Endothelial cell of umbilical vein (primary cell): ENCODE measurements around the gene DIP2C. TPM values are rescaled to one million over a fixed set of nuclear protein-coding genes. Genes with fewer than 3 reads are reported as not detected.

Source experiments
- BruUV-seq: library from RNA; stranded (reverse); fragments of 400-500 nt; replicated peaks from 2 replicates; lab custom pipeline; 2021; lab: Mats Ljungman, UMichigan
- CTCF ChIA-PET: fragments of 300-600, 350-600 bp; sonication (Branson Sonifier 250); formaldehyde crosslinking; loops from one replicate; lab custom pipeline; 2021; ENCODE audit warnings: antibody characterized with exemption, inconsistent platforms; lab: Charles Lee
- POLR2A ChIA-PET: fragments of 300-600, 350-600 bp; sonication (Branson Sonifier 250); formaldehyde crosslinking; loops from one replicate; lab custom pipeline; 2021; ENCODE audit warnings: antibody characterized with exemption, inconsistent platforms; lab: Charles Lee
- DNase-seq: peaks from one replicate; pipeline ENCODE4 v3.0.0-alpha.2; 2011; ENCODE audit warnings: low read depth, low spot score
- FAIRE-seq: peaks from 2 replicates; lab custom pipeline; 2011; peaks lifted over from hg19 to GRCh38; lab: Jason Lieb, UNC
- H2AFZ ChIP-seq: 2 replicates; pipeline ENCODE4 v1.6.0; 2012; ENCODE audit warnings: low read depth, low read length, control low read depth, inconsistent platforms
- H3K27ac ChIP-seq: 2 replicates; pipeline ENCODE4 v1.5.1; 2011; ENCODE audit warnings: low read depth, mild to moderate bottlenecking, control low read depth, low read length, moderate library complexity; ENCODE audit not compliant: insufficient read depth
- H3K27me3 ChIP-seq, 2 experiments: 2 replicates each; pipeline versions ENCODE4 v1.6.0 to v1.6.1; 2011; ENCODE audit warnings: low read length in 2 of 2, mixed read lengths in 1 of 2; ENCODE audit not compliant: control insufficient read depth in 2 of 2, insufficient read depth in 2 of 2
- H3K36me3 ChIP-seq, 2 experiments: 2 replicates in 1 of 2; 3 replicates in 1 of 2; pipeline ENCODE4 v1.5.1; 2011; ENCODE audit warnings: low read length in 2 of 2, mild to moderate bottlenecking in 1 of 2, moderate library complexity in 1 of 2; ENCODE audit not compliant: control insufficient read depth in 2 of 2, insufficient read depth in 2 of 2; ENCODE audit errors: extremely low read depth in 1 of 2
- H3K4me1 ChIP-seq: 3 replicates; pipeline ENCODE4 v1.5.1; 2011; ENCODE audit warnings: mild to moderate bottlenecking, low read length; ENCODE audit not compliant: control insufficient read depth, insufficient read depth; ENCODE audit errors: extremely low read depth
- H3K4me2 ChIP-seq: 2 replicates; pipeline ENCODE4 v1.6.1; 2011; ENCODE audit warnings: low read length, control low read depth, mixed read lengths; ENCODE audit not compliant: insufficient read depth
- H3K4me3 ChIP-seq, 3 experiments: fragments of 200-600 bp in 1 of 3; sonication (generic), shearing (Covaris generic) in 1 of 3; replicated peaks in 1 of 3; 2 replicates each; pipeline ENCODE4 v1.5.1; 2011 to 2016; ENCODE audit warnings: control low read depth in 3 of 3, low read length in 3 of 3, mild to moderate bottlenecking in 2 of 3, inconsistent platforms in 1 of 3, low read depth in 1 of 3, moderate library complexity in 1 of 3; ENCODE audit not compliant: insufficient read depth in 1 of 3
- H3K79me2 ChIP-seq: 2 replicates; pipeline ENCODE4 v1.6.0; 2012; ENCODE audit warnings: low read length, inconsistent platforms; ENCODE audit not compliant: control insufficient read depth, insufficient read depth
- H3K9ac ChIP-seq: replicated peaks from 2 replicates; pipeline ENCODE3; 2011; ENCODE audit warnings: low read length, control low read depth; ENCODE audit not compliant: insufficient read depth; ENCODE audit errors: extremely low read depth
- H3K9me1 ChIP-seq: replicated peaks from 3 replicates; pipeline ENCODE4 v1.6.0; 2011; ENCODE audit warnings: mild to moderate bottlenecking, low read length; ENCODE audit not compliant: control insufficient read depth, insufficient read depth; ENCODE audit errors: extremely low read depth
- H3K9me3 ChIP-seq: replicated peaks from 2 replicates; pipeline ENCODE4 v1.5.1; 2012; ENCODE audit warnings: low read length, inconsistent platforms; ENCODE audit not compliant: control insufficient read depth, insufficient read depth
- H4K20me1 ChIP-seq: replicated peaks from 2 replicates; pipeline ENCODE3; 2011; ENCODE audit warnings: mild to moderate bottlenecking, low read length; ENCODE audit not compliant: control insufficient read depth, insufficient read depth; ENCODE audit errors: extremely low read depth
- CTCF ChIP-seq, 2 donors: IDR thresholded peaks; 1 replicate in 1 of 2; 2 replicates in 1 of 2; pipeline ENCODE4 v1.5.1; 2011; ENCODE audit warnings: low read length in 2 of 2, mild to moderate bottlenecking in 2 of 2, moderate library complexity in 2 of 2, control low read depth in 1 of 2, inconsistent platforms in 1 of 2, low read depth in 1 of 2; ENCODE audit not compliant: insufficient read depth in 1 of 2; ENCODE audit errors: extremely low read depth in 1 of 2
- EZH2 ChIP-seq: IDR thresholded peaks from 2 replicates; pipeline ENCODE4 v1.6.1; 2012; ENCODE audit warnings: borderline replicate concordance, low read depth, mild to moderate bottlenecking, moderate library complexity, low read length, inconsistent platforms; ENCODE audit not compliant: severe bottlenecking
- FOS ChIP-seq: IDR thresholded peaks from 2 replicates; pipeline ENCODE4 v1.6.1; 2011; ENCODE audit warnings: mild to moderate bottlenecking, low read length, moderate library complexity, borderline replicate concordance; ENCODE audit not compliant: insufficient read depth
- GATA2 ChIP-seq: IDR thresholded peaks from 2 replicates; pipeline ENCODE4 v1.7.0; 2011; ENCODE audit warnings: low read depth, mild to moderate bottlenecking, moderate library complexity, mixed read lengths, low read length; ENCODE audit not compliant: insufficient read length, insufficient read depth
- JUN ChIP-seq: IDR thresholded peaks from 2 replicates; pipeline ENCODE4 v1.6.1; 2011; ENCODE audit warnings: borderline replicate concordance, low read depth; ENCODE audit not compliant: insufficient read length, insufficient read depth
- MAX ChIP-seq: IDR thresholded peaks from 2 replicates; pipeline ENCODE4 v1.6.1; 2011; ENCODE audit not compliant: insufficient read depth, insufficient read length
- MYC ChIP-seq: IDR thresholded peaks from one replicate; pipeline ENCODE4 v1.6.1; 2011; ENCODE audit warnings: mild to moderate bottlenecking, low read depth, low read length
- POLR2A ChIP-seq: IDR thresholded peaks from 2 replicates; pipeline ENCODE4 v1.6.1; 2012; ENCODE audit warnings: low read depth, mild to moderate bottlenecking, control low read depth, low read length
- POLR2AphosphoS5 ChIP-seq: IDR thresholded peaks from 2 replicates; pipeline ENCODE4 v1.6.1; 2012; ENCODE audit warnings: low read depth, mild to moderate bottlenecking, control low read depth, low read length, moderate library complexity; ENCODE audit not compliant: insufficient read depth
- dilution Hi-C: fragments of 300-500 bp; cut with MboI; formaldehyde crosslinking; loops from one replicate; pipeline ENCODE4 v1.15.0; 2019; ENCODE audit warnings: low sequenced_read_pairs; ENCODE audit not compliant: extremely low pct_ligation_motif_present
- intact Hi-C: fragments of 100-400 bp; cut with micrococcal nuclease; formaldehyde crosslinking; loops from one replicate; pipeline ENCODE4 v1.10.0; 2022
- polyA plus RNA-seq, 4 experiments: library from polyadenylated mRNA; depleted of rRNA in 3 of 4; stranded (reverse) in 3 of 4; unstranded in 1 of 4; fragments of >200 nt; gene quantifications; 2 replicates each; pipeline versions ENCODE4 v1.2.1 to v1.2.3, GENCODE V29; 2011 to 2012; ENCODE audit warnings: missing spikeins in 1 of 4
- total RNA-seq: library from RNA; stranded (reverse); gene quantifications from 2 replicates; pipeline ENCODE4 v1.2.3, GENCODE V29; 2021

DIP2C gene
- total and polyA plus RNA-seq, 2 donors (not counting 3 experiments of a cell fraction or from before 2014, with no cell fraction given), result 3.6 to 10.7 TPM

DNA sequence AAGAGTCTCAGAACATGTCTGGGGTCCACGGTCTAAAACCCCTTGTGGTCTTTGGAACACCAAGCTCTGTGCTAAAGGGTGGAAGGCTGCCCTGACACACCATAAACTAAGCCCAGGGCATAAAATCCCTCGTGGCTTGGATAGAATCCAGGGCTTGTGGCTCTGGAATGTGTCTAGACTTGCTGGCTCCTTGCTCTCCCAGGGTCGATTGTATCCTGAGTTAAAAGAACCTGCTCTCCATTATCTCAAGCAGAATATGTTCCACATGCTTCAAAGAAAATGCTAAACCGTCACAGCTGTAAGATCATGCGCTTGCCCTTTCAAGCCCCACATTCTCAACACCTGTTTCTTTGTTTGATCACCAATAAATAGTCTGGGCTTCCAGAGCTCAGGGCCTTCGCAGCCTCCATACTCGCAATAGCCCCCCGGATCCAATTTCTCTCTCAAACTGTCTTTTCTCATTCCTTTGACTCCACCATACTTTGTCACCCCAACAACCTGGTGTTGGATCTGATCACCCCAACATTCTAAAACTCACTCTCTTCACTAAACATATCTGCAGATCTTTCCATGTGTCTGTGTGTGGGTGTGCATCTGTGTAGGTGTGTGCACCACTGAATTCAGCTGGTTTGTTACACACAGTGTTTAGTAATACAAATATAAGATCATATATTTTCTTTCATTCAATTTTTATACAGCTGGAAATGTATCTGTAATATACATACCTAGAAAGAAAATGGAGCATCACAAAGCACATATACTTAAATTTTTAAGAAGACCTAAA lies 315.8 kb downstream of the DIP2C start:
- Histone ChIP-seq H3K9me1 (no peaks in the 10 kb centered on the region), H3K4me1 (no peaks in the 10 kb centered on the region), H3K9me3 (no peaks in the 10 kb centered on the region), H4K20me1 (no peaks in the 10 kb centered on the region), H2AFZ (no peak overlapping the region), H3K27me3 (no peaks in the 10 kb centered on the region), H3K4me3 (no peak overlapping the region), H3K27ac (no peak overlapping the region), H3K36me3 (peaks cover 0 to 2% of the 10 kb centered on the region in 2 experiments), H3K4me2 (no peak overlapping the region), H3K79me2 (no peaks in the 10 kb centered on the region), H3K9ac (no peak overlapping the region)
- DNase-seq (peak; percentile 31), FAIRE-seq (peak; percentile 4)
- intact Hi-C loops, result no loop called here
- no TSS peak for BruUV-seq
- POLR2A ChIA-PET, result no interaction called here
- TF ChIP-seq JUN, result no peak
- TF ChIP-seq MAX, result no peak
- TF ChIP-seq MYC, result no peak
- no peak for TF ChIP-seq CTCF (IDR thresholded peaks at IDR 0.05; ENCODE audit: extremely low read depth in 1 of 2, insufficient read depth in 1 of 2, low read depth in 1 of 2, low read length in 2 of 2)
- TF ChIP-seq EZH2, result no peak
- no peak for TF ChIP-seq GATA2
- TF ChIP-seq FOS, result no peak
- TF ChIP-seq POLR2AphosphoS5, result no peak
- no peak for TF ChIP-seq POLR2A
- CTCF ChIA-PET, result no interaction called here
- dilution Hi-C loops, result no loop called here
